ENCODE measurements around the gene RNPEPL1. TPM values are rescaled to one million over a fixed set of nuclear protein-coding genes. Genes with fewer than 3 reads are reported as not detected.

Gene RNPEPL1
- polyA plus RNA-seq, 3 donors = 15.4 to 100 (median 36.4) TPM

DNA sequence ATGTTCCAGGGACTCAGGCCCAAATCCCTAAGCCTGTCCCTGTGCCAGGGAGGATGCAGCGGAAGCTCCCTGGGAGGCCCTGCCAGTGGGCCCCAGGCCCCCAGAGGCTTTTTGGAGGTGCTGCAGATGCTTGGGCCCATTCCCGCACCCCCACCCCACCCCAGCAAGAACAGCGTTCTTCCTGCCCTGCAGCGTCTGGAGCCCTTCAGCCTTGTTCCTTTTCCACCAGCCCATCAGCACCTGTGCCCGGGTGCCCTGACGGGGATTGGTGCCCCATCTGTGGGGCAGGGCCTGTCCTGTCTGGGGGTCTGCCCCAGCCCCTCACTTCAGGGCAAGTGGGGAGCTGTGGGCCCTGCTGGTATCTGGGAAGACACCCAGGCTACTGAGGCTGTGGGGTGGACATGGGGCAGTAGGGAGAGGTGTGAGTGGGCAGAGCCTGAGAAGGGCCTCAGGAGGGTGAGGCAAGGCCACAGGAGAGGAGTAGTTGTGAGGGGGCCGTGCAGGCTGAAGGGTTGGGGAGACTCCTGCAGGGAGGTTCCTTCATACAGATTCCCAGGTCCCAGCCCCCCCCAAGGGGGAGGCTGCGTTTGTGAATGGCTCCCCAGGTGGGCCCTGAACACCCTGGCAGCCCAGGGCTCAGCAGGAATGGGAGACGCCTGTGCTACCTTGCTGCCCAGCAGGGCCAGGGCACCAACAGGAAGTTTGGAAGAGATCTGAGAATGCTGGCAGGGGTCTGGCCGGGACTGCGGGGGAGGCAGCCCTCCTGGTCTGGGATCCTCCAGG, 2.4 kb downstream of the RNPEPL1 start:
- WGBS (ENCODE audit: insufficient coverage) = 88% methylated on average over 10 of the region's 11 CpGs
- Mint-ChIP-seq H3K9me3 (no peaks in the 10 kb centered on the region), H3K4me3 (peak overlapping the region in 1 of 2 donors; percentile 26), H3K36me3 (peaks cover 22 to 50% of the 10 kb centered on the region in 2 donors), H3K27me3 (ENCODE audit: low read depth in 3 of 3) (peaks cover 0 to 2% (median 2%) of the 10 kb centered on the region in 3 donors), H3K4me1 (peaks cover 43% of the 10 kb centered on the region), H3K27ac (peak overlapping the region in 4 of 7 donors; percentile 2 to 48 (median 15))
- Histone ChIP-seq H3K9me3 (replicated peaks in 1 of 2; ENCODE audit: control insufficient read depth in 1 of 2, insufficient read depth in 1 of 2, low read length in 2 of 2) (no peaks in the 10 kb centered on the region), H3K36me3 (replicated peaks in 1 of 2; ENCODE audit: control insufficient read depth in 1 of 2, insufficient read depth in 2 of 2, low read length in 2 of 2) (peaks cover 36 to 46% of the 10 kb centered on the region in 2 donors), H3K4me1 (ENCODE audit: control insufficient read depth in 1 of 2, insufficient read depth in 2 of 2, low read length in 2 of 2) (peaks cover 42 to 51% of the 10 kb centered on the region in 2 donors), H2AFZ (ENCODE audit: insufficient read depth, low read depth, low read length, poor library complexity, severe bottlenecking) (no peak overlapping the region), H3K4me2 (replicated peaks; ENCODE audit: extremely low read depth, low read length, poor library complexity, severe bottlenecking) (peak overlapping the region; percentile 92), H4K20me1 (ENCODE audit: insufficient read depth, low read length) (peaks cover 69% of the 10 kb centered on the region), H3K27me3 (ENCODE audit: control insufficient read depth in 2 of 2, insufficient read depth in 2 of 2, low read length in 2 of 2) (no peaks in the 10 kb centered on the region), H3K79me2 (ENCODE audit: insufficient read depth, low read length) (peaks cover 52% of the 10 kb centered on the region), H3K4me3 (replicated peaks in 1 of 3; ENCODE audit: low read depth in 2 of 3, low read length in 3 of 3) (peak overlapping the region in 1 of 3 experiments; percentile 83), H3K27ac (ENCODE audit: low read depth in 1 of 2, low read length in 2 of 2) (peak overlapping the region in 1 of 2 donors; percentile 82), H3K9ac (ENCODE audit: insufficient read depth, low read length, poor library complexity, severe bottlenecking) (peak overlapping the region; percentile 1)
- intact Hi-C loops (cut with micrococcal nuclease) = no loop called here
- TF ChIP-seq, protein P1, sequence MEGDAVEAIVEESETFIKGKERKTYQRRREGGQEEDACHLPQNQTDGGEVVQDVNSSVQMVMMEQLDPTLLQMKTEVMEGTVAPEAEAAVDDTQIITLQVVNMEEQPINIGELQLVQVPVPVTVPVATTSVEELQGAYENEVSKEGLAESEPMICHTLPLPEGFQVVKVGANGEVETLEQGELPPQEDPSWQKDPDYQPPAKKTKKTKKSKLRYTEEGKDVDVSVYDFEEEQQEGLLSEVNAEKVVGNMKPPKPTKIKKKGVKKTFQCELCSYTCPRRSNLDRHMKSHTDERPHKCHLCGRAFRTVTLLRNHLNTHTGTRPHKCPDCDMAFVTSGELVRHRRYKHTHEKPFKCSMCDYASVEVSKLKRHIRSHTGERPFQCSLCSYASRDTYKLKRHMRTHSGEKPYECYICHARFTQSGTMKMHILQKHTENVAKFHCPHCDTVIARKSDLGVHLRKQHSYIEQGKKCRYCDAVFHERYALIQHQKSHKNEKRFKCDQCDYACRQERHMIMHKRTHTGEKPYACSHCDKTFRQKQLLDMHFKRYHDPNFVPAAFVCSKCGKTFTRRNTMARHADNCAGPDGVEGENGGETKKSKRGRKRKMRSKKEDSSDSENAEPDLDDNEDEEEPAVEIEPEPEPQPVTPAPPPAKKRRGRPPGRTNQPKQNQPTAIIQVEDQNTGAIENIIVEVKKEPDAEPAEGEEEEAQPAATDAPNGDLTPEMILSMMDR (IDR thresholded peaks at IDR 0.05) = no peak
- no peak for DNase-seq

DNA sequence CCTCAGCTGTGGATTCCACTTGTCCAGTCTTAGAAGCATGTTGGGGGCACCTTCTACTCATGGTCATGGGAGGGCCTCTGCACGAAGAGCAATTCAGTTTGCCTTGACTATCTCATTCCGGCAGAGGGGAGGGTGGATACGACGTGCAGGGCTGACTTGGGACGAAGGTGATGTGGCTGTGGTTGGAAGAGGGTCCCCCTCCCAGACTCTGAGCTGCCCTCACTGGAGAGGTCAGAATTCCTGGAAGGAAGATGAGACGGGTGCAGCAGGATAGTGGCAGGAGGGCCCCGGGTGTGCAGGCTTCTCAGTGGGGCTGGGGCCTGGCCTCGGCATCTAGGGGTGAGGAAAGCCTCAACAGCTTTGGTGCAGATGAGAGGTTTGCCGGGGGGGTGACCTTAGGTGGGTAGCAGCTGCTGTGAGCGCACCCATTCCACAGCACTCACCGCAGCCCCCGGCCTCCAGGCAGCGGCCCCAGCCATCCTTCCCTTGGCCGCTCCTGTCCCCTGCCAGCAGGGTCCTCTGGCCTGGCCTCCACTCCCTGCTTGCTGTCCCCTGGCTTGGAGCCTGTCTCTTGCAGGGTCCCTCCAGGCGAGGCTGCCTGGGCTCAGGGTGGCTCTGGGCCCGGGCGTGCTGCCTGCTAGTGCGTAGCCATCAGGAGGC, 3.2 kb downstream of the RNPEPL1 start:
- Mint-ChIP-seq H3K4me1 (peaks cover 38% of the 10 kb centered on the region), H3K27ac (peak overlapping the region in 1 of 7 donors; percentile 15), H3K4me3 (no peak overlapping the region), H3K9me3 (no peaks in the 10 kb centered on the region), H3K36me3 (peaks cover 30 to 57% of the 10 kb centered on the region in 2 donors), H3K27me3 (ENCODE audit: low read depth in 3 of 3) (peaks cover 0 to 2% (median 0%) of the 10 kb centered on the region in 3 donors)
- H3K4me3 ChIP-seq (replicated peaks in 1 of 3; ENCODE audit: low read depth in 2 of 3, low read length in 3 of 3) = no peak overlapping the region
- H2AFZ ChIP-seq (ENCODE audit: insufficient read depth, low read depth, low read length, poor library complexity, severe bottlenecking) = no peak overlapping the region
- TF ChIP-seq, protein P1 (IDR thresholded peaks at IDR 0.05) = no peak
- H3K4me2 ChIP-seq (replicated peaks; ENCODE audit: extremely low read depth, low read length, poor library complexity, severe bottlenecking) = no peak overlapping the region
- no peaks in the 10 kb centered on the region for H3K27me3 ChIP-seq (ENCODE audit: control insufficient read depth in 2 of 2, insufficient read depth in 2 of 2, low read length in 2 of 2)
- intact Hi-C loops (cut with micrococcal nuclease) = no loop called here
- no peak overlapping the region for H3K27ac ChIP-seq (ENCODE audit: low read depth in 1 of 2, low read length in 2 of 2)
- 98% methylated on average over 17 of the region's 18 CpGs for WGBS (ENCODE audit: insufficient coverage)
- H3K36me3 ChIP-seq (replicated peaks in 1 of 2; ENCODE audit: control insufficient read depth in 1 of 2, insufficient read depth in 2 of 2, low read length in 2 of 2) = peaks cover 43 to 53% of the 10 kb centered on the region in 2 donors
- H3K9me3 ChIP-seq (replicated peaks in 1 of 2; ENCODE audit: control insufficient read depth in 1 of 2, insufficient read depth in 1 of 2, low read length in 2 of 2) = no peaks in the 10 kb centered on the region
- DNase-seq = no peak
- no peak overlapping the region for H3K9ac ChIP-seq (ENCODE audit: insufficient read depth, low read length, poor library complexity, severe bottlenecking)
- H4K20me1 ChIP-seq (ENCODE audit: insufficient read depth, low read length) = peaks cover 76% of the 10 kb centered on the region
- peaks cover 58% of the 10 kb centered on the region for H3K79me2 ChIP-seq (ENCODE audit: insufficient read depth, low read length)
- peaks cover 36 to 45% of the 10 kb centered on the region in 2 donors for H3K4me1 ChIP-seq (ENCODE audit: control insufficient read depth in 1 of 2, insufficient read depth in 2 of 2, low read length in 2 of 2)

All from CD14-positive monocyte (primary cell).